Brain microvascular endothelial cell (primary cell): ENCODE results near the gene DHX58.

Source experiments
- DNase-seq: peaks from one replicate; pipeline ENCODE4 v3.0.0-alpha.2; 2020
- H3K27ac ChIP-seq: fragments of 250-450 bp; sonication (Bioruptor Pico); 2 replicates; pipeline ENCODE4 v1.5.1; 2020; ENCODE audit warnings: mild to moderate bottlenecking, moderate library complexity
- H3K27me3 ChIP-seq: fragments of 250-450 bp; sonication (Bioruptor Pico); replicated peaks from 2 replicates; pipeline ENCODE4 v1.5.1; 2020; ENCODE audit warnings: mild to moderate bottlenecking
- H3K36me3 ChIP-seq: fragments of 250-450 bp; sonication (Bioruptor Pico); replicated peaks from 2 replicates; pipeline ENCODE4 v1.5.1; 2020; ENCODE audit warnings: mild to moderate bottlenecking
- H3K4me3 ChIP-seq: 2 replicates; pipeline ENCODE4 v1.5.1; 2011; ENCODE audit warnings: low read depth, mild to moderate bottlenecking, control low read depth, low read length, moderate library complexity
- in situ Hi-C: cut with HindIII; loops from 2 replicates; pipeline ENCODE4 v1.10.0; 2017; ENCODE audit warnings: low sequenced_read_pairs, low pct_ligation_motif_present
- TF ChIP-seq, protein P1 (sequence below): IDR thresholded peaks from 2 replicates; pipeline ENCODE4 v1.5.1; 2011; ENCODE audit warnings: low read depth, mild to moderate bottlenecking, moderate library complexity, low read length, control low read depth, inconsistent platforms; ENCODE audit errors: missing control alignments

The DHX58 gene

DNA sequence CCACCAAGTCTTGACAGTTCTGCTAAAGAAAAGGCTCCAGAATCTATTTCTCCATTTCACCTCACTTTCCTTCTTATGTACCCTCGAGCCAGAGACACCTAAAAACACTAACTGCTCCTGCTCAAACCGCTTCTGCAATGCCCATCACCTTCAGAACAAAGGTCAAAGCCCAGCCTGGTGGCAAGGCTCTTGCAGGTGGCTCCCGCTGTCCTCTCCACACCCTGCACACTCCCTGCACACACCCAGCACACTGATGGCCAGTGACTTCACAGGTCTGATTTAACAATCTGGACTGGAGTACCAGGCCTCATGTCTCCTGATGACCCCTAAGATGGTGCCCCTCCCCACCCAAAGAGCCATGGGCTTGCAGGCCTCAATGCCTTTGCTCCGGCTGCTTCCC lies 52.3 kb downstream of the DHX58 start:
- no peak overlapping the region for H3K27ac ChIP-seq
- H3K27me3 ChIP-seq = peaks cover 3% of the 10 kb centered on the region
- no peaks in the 10 kb centered on the region for H3K36me3 ChIP-seq
- no peak overlapping the region for H3K4me3 ChIP-seq
- in situ Hi-C loops = no loop called here
- TF ChIP-seq, protein P1, sequence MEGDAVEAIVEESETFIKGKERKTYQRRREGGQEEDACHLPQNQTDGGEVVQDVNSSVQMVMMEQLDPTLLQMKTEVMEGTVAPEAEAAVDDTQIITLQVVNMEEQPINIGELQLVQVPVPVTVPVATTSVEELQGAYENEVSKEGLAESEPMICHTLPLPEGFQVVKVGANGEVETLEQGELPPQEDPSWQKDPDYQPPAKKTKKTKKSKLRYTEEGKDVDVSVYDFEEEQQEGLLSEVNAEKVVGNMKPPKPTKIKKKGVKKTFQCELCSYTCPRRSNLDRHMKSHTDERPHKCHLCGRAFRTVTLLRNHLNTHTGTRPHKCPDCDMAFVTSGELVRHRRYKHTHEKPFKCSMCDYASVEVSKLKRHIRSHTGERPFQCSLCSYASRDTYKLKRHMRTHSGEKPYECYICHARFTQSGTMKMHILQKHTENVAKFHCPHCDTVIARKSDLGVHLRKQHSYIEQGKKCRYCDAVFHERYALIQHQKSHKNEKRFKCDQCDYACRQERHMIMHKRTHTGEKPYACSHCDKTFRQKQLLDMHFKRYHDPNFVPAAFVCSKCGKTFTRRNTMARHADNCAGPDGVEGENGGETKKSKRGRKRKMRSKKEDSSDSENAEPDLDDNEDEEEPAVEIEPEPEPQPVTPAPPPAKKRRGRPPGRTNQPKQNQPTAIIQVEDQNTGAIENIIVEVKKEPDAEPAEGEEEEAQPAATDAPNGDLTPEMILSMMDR = no peak
- DNase-seq = no peak

DNA sequence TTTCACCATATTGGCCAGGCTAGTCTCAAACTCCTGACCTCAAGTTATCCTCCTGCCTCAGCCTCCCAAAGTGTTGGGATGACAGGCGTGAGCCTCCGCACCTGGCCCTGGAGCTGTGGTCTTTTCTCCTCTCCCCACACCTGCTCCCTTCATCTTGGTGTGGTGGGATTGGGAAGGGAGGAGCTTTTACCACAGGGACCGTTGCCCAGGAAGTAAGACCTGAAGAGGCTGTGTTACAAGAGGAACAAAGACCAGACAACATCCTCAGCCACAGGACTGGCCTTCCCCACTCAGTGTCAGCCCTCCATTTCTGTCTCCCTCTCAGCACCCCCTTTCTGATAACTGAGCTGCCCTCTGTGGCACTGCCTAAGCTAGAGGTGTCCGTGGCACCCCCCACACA lies 52.7 kb downstream of the DHX58 start:
- TF ChIP-seq, protein P1 = no peak
- in situ Hi-C loops = no loop called here
- H3K4me3 ChIP-seq = no peak overlapping the region
- peaks cover 4% of the 10 kb centered on the region for H3K27me3 ChIP-seq
- no peak overlapping the region for H3K27ac ChIP-seq
- no peak for DNase-seq
- no peaks in the 10 kb centered on the region for H3K36me3 ChIP-seq

DNA sequence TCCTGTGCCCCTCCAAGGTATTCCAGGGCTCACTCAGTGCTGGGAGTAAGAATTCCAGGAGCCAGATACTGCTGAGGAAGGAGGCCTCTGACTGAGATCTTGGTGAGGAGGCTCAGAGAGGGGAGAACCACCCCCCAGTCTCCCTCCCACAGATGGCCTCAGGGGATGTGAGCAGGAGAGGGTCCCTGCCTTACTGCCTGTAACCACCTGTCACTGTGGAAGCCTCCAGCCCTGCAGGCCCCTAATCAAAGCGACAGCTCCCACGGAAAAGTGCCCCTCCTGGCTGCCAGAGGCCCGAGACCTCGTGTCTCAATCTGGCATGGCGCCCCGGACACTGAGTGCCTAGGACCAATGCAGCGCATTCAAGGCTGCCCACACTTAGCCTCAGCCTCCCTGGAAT lies 54.5 kb downstream of the DHX58 start:
- no peak overlapping the region for H3K27ac ChIP-seq
- in situ Hi-C loops = no loop called here
- H3K36me3 ChIP-seq = no peaks in the 10 kb centered on the region
- no peak overlapping the region for H3K4me3 ChIP-seq
- H3K27me3 ChIP-seq = peaks cover 17% of the 10 kb centered on the region
- no peak for DNase-seq
- TF ChIP-seq, protein P1 = no peak

DNA sequence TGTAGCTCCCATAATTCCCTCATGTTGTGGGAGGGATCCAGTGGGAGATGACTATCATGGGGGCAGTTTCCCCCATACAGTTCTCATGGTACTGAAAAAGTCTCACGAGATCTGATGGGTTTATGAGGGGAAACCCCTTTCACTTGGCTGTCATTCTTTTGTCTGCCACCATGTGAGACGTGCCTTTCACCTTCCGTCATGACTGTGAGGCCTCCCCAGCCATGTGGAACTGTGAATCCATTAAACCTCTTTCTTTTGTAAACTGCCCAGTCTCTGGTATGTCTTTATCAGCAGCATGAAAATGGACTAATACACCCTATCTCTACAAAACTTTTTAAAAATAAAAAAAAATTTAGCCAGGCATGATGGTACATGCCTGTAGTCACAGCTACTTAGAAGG lies 55.9 kb downstream of the DHX58 start:
- in situ Hi-C loops = no loop called here
- Histone ChIP-seq H3K4me3 (no peak overlapping the region), H3K36me3 (no peaks in the 10 kb centered on the region), H3K27ac (no peak overlapping the region), H3K27me3 (peaks cover 28% of the 10 kb centered on the region)
- TF ChIP-seq, protein P1 = no peak
- DNase-seq = no peak

DNA sequence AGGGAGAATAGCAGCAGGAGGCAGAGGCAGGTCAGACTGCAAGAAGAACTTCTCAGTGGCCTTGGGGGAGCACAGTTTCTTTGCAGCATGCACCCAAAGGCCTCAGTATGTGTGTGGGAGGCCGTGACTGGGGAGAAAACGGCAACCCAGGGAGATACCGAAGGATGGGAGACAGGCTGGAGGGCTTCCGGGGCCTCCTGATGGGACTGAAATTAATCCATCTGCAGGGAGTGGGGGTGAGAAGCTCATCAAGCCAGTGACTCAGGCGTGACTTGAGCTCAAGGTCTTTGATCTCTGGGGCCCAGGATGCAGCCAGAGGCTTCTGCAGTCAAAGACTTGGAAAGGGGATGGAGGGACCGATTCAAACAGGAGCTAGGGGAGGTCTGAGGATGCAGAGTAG lies 57.0 kb downstream of the DHX58 start:
- peaks cover 32% of the 10 kb centered on the region for H3K27me3 ChIP-seq
- TF ChIP-seq, protein P1 = no peak
- in situ Hi-C loops = no loop called here
- no peak overlapping the region for H3K27ac ChIP-seq
- no peak overlapping the region for H3K4me3 ChIP-seq
- DNase-seq = no peak
- no peaks in the 10 kb centered on the region for H3K36me3 ChIP-seq

DNA sequence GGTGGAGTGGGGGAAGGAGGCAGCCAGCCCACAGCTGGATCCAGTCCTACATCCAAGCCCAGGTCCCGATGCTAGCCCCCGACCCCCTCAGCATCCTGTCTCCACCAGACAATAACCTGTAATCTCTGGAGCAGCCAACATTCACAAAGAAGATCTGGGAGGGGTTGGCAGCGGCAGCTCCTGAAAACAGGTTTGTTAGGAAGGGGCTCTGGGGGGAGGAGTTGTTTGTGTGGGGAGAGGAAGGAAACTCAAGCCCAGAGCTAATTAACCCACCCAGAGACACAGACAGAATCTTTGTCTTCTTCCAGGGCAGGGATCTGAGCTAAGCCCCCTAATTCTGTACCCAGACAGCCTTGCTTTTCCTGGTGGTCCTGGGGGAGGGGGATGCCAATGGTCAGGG lies 57.5 kb downstream of the DHX58 start:
- in situ Hi-C loops = no loop called here
- Histone ChIP-seq H3K4me3 (no peak overlapping the region), H3K27me3 (peaks cover 32% of the 10 kb centered on the region)

More for the DNA sequence above, 57.5 kb downstream of the DHX58 start:
- Histone ChIP-seq H3K36me3 (no peaks in the 10 kb centered on the region), H3K27ac (no peak overlapping the region)
- TF ChIP-seq, protein P1 = no peak
- DNase-seq = no peak
